NCI-H1436 (cell line): ENCODE measurements around the gene MSH3.
"Not testable (repeated sequence)": the region's sequence is repeated elsewhere in the genome, so short reads cannot be mapped to it uniquely, and the experiment has no call there.

Experiments used
- DNase-seq: peaks from one replicate; lab custom pipeline; 2025; lab: John Stamatoyannopoulos, UW

Gene MSH3

DNA sequence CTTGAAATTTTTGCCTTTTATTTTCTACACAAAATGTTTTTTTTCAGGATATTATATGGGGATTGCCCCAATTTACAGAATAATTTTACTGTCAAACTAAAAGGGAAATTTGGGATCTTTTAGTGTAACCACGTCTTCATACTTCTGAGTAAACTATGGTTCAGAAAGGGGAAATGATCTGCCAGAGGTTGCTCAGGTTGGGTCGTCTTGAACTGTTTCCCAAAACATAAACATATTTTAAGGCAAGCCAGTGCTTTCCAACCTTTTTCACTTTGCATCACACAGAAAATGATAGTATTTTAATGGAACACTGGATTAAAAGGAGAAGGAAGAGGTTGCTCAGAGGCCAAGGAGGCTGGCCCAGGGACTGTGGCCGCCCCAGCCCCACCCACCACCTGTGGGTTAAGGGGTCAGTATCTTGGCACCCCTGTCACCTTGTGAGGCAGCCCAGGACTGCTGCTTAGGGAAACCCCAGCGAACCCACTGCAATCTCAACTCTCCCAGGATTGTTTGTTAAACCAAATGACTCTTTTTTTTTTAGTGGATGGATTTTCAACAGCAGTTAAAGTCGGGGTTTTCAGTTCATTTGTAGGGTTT is 143.1 kb downstream of the MSH3 start:
- no peak for DNase-seq

DNA sequence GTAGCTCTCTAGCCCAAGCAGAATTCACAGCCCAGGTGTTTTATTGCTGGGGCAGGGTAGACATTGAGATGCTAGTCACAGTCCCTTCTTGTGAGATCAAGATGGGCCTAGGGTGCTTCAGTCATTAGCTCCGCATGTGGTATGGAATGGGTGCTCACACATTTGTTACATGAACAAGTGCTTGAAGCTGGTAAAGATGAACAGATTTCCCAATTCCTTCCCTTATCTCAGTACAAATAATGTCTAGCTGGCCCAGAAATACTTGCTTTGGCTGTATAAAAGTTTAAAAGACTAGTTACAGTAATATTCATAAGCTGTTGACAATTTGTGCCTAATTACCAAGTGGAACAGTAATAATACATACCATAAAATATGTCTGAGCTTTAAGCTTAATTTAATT is 143.7 kb downstream of the MSH3 start:
- DNase-seq = no peak

DNA sequence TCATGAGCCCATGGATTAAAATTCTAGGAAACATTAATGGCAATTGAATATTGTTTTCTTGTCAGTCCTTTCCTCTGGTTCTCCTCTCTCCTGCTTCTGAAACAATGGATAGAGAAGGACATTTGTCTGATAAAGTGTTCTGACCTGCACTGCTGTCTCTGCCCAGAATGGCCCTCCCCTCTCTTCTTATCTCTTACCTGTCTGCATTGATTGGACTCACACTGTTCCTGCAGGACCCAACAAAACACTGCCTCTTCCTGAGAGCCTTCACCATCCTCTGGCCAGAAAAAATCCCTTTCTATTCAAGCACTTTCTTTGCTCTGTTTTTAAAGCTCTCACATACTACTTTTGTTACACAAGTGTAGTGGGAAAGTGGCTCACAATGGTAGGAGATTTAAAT is 144.2 kb downstream of the MSH3 start:
- DNase-seq = no peak

DNA sequence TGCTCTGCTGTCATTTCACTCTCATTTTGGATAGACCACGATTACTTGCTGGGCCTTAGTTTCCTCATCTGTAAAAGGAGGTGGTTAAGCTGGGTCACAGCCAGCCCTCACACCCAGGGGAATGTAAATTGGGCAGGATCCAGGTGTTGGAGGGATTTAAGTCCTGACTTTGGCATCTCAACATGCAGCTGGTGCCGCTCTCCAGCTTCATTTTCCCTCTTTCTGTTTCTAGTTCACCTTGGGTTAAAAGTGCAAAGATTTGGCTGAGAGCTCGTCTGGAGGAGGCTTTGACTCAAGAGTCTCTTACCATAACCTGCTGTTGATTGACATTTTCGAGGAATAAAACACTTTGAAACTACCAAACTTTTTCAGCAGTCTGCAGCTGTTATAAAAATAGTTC is 144.6 kb downstream of the MSH3 start:
- DNase-seq = no peak

DNA sequence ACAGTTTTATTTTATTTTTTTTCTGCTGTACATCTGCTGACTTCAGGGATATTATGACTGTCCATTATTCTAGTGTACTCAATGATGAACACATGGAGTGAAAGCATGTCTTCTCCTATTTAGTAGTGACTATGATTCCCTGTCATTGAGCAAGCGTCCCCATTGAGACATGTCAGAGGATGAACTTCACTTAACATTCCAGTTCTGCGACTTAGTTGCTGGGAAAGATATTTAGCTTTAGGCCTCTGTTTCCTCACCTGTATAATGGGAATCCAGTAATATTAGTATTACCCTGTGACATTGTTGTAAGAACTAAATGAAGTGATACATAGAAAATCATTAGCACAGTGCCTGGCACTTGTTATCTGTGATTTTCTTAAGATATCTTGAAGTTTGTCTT is 145.1 kb downstream of the MSH3 start:
- no peak for DNase-seq

DNA sequence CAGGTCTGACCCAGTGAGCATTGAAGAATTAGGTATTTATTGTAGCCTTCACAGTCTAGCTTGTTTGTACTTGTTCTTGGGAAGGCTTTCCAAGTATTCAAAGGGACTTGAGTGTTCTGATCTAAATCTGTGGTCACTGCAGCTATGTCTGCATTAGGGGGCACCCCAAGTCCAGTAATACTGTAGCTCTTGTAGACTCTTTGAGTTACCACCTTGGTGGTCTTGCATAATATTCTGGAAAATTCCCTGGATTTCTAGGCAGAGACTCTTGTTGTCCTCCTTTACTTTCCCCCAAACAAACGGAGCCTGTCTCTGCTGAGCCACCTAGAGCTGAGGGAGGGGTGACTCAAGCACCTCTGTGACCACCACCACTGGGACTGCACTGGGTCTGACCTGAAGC is 149.9 kb downstream of the MSH3 start:
- no peak for DNase-seq

DNA sequence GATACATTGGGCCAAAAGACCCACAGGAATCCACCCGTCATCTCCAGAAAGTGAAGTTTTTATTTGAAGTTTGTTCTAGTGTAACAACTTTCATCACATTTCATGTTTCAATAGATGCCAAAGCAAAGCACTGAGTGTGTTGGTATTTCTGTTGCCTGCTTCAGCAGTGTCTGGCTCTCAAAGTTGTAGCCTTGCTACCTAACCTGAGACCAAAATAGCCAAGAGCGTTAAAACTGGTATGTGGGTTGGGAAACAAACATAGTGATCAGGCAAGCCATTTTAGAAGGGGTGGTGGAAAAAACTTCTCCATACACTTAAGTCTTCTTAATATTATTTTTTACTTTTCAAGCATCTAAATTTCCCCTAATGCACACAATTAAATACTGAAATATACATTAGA is 150.6 kb downstream of the MSH3 start:
- DNase-seq = no peak

DNA sequence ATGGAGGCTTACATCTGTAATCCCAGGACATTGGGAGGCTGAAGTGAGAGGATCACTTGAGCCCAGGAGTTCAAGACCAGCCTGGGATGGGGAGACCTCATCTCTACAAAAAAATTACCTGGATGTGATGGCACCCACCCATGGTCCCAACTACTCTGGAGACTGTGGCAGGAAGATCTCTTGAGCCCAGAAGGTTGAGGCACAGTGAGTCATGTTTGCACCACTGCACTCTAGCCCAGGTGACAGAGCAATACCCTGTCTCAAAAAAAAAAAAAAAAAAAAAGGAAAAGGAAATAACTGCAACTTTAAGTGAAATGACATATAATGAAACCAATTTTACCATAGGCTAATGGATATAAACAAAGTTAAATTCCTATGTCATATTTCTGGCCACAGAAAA is 152.5 kb downstream of the MSH3 start:
- DNase-seq = no peak

DNA sequence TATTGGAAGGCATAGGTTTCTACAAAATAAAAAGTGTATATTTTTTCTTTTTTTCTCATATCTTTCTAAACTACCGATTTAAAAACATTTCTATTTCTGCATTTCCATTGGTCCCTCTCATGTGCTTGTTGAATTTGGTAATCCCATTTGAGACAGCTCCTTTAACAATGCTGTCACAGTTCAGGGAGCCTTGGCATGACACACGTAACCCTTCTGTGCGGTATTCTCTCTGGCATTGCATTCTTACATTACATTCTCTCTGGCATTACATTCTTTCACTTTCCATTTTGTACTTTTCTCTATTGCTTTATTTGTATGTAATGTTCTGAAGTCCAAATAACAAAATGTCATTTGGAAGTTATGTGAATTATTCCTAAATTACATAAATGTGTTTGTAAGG is 155.0 kb downstream of the MSH3 start:
- no peak for DNase-seq

DNA sequence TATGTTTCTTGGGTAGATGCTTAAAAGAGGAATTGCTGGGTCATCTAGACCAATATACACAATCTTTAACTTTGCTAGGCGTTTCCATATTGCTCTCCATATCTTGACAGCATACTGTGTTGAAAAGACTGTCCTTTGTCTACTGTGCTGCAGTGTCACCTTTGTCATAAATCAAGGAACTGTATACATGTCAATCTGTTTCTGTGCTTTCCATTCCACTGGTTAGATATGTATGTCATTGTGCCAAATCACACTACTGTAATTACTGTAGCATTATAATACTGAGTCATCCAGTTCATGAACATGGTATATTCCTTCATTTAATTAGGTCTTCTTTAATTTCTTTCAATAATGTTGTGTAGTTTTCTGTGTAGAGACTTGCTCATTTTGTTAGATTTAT is 156.0 kb downstream of the MSH3 start:
- DNase-seq = no peak

DNA sequence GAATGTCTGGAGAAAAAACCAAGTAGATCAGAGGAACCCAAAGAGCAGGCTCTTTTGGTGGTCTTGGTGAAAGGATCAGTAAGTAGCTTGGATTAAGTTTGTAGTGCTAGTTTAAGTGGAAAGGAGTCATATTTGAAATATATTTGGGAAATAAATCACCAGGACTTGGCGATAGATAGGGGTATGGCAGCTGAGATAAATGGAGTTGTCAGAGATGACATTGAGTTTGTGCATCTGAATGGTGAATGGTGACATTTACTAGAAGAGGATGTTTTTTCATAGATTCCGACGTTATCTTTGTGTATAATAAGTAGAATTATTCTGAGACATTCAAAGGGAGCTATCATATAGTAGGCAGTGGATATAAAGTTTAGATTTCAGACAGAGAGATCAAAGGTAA is 162.1 kb downstream of the MSH3 start:
- DNase-seq = no peak

DNA sequence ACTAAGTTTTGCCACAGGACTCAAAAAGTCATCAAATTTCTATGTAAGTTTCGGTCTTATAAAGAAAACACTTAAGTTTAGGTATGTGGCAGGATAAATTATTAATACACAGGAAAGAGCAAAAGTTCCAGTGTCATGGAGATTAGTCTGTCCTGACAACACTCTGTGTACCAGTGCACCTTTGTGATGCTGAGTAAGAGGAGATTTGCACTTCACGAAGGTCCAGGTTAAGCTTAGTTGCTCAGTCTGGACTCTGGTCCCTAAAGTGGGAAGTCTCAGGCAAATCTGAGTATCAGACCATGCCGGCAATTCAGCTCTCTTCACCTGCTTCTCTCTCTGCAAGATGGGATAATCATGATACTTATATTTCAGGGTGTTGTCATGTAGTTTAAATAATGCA is 166.2 kb downstream of the MSH3 start:
- no peak for DNase-seq

DNA sequence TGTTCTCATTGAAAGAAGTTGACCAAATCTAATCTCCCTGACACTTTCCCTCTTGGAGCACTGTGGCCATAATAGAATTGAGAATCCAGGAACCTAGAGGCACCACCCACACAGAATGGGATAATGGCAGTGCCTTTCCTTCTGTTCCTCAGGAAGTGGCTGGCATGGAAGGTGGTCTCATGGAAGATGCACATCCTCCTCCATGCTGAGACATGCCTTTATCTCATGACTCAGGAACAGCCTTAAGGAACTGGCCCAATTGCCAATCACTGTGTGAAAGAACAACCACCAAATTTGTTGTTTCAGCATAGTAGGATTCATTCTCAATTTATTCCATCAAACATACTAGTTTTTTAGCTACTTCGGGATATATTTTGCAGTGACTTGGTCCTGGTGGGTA is 168.2 kb downstream of the MSH3 start:
- no peak for DNase-seq

DNA sequence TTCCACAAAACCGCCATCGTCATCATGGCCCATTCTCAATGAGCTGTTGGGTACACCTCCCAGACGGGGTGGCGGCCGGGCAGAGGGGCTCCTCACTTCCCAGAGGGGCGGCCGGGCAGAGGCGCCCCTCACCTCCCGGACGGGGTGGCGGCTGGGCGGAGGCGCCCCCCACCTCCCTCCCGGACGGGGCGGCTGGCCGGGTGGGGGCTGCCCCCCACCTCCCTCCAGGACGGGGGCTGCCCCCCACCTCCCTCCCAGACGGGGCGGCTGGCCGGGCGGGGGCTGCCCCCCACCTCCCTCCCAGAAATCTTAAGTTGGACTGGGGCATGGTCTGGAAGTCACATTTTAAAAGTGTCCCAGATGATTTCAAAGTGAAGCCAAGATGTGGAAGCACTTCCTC is 169.7 kb downstream of the MSH3 start:
- not testable (repeated sequence) for DNase-seq

DNA sequence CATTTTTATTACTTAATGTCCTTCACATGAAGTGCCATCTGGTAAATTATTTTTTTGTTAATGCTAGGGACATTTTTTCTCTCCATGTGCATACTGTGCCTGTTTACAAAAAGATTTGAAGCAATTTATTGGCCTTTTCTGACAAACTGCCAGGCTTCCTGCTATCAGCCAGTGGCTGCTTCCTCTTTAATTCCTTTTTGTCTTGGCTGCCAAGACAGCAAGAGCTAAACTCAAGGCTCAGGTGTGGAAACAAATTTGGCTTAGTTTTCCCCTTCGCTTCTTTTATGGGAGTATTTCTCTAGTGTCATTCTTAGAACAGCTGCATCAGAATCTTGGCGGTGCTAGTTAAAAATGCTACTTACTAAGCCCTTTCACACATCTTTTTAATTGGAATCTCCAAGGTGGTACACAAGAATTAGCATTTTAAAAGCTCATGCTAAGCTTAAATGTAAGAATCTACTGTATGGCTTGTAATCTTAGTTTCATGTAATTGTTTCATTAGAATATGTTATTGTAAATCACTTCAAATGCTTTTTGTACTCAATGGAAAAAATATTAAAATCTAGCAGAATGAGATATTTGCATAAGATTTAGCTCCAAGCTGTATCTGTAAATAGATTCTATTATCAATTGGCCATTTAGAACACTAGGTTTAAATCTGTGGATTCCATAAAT is 171.5 kb downstream of the MSH3 start:
- no peak for DNase-seq

DNA sequence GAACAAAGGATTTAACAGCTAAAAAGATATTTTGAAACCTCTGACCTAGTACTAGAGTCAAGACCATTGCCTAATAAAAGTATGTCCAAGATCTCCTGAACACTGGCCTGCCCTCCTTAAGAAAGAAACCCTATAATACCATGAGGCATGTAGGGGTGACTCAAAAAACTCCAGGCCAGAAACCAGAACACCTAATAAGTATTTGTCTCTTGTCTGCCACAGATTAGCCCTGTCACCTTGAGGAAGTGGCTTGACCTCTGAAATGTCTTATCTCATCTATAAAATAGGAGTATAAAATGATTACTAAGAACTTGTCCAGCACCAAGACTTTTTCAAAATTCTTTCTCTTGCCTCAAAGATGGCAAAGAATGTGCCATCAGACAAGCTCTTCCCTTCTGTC is 180.3 kb downstream of the MSH3 start:
- DNase-seq = no peak

DNA sequence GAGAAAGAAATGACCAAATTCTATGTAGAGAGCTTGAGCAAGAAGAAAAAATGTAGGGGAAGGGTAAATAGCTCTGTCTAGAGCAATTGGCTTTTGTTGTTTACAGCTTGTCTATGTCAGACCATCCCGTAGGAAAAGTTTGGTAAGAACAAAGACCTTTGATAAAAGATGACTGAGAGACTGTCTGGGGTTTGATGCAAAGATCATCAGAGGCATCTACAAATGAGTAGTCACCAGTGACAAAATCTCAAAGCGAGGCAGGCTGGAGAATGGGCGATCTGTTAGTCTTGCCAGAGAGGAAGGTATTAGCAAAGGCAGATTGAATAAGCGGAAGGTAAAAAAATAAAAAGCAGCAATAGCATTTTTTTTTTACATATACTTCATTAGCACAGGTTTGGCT is 180.7 kb downstream of the MSH3 start:
- DNase-seq = no peak

DNA sequence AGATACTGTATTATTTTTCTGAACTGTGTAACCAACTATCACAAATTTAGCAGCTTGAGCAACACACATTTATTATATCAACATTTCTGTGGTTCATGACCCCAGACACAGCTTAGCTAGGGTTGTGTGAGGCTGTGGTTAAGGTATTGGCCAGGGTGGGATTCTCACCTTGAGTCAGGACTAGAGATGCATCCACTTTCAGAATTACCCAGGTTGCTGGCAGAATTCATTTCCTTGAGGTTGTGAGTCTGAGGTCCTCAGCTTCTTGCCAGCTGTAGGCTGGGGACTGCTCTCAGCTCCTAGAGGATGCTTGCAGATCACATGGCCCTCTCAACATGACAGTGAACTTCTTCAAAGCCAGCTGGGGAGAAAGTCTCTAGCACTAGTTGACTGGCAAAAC is 183.2 kb downstream of the MSH3 start:
- no peak for DNase-seq

DNA sequence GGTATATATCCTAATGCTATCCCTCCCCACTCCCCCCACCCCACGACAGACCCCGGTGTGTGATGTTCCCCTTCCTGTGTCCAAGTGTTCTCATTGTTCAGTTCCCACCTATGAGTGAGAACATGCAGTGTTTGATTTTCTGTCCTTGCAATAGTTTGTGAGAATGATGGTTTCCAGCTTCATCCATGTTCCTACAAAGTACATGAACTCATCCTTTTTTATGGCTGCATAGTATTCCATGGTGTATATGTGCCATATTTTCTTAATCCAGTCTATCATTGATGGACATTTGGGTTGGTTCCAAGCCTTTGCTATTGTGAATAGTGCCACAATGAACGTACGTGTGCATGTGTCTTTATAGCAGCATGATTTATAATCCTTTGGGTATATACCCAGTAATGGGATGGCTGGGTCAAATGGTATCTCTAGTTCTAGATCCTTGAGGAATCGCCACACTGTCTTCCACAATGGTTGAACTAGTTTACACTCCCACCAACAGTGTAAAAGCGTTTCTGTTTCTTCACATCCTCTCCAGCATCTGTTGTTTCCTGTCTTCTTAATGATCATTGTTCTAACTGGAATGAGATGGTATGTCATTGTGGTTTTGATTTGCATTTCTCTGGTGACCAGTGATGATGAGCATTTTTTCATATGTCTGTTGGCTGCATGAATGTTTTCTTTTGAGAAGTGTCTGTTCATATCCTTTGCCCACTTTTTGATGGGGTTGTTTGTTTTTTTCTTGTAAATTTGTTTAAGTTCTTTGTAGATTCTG is 186.8 kb downstream of the MSH3 start:
- not testable (repeated sequence) for DNase-seq

DNA sequence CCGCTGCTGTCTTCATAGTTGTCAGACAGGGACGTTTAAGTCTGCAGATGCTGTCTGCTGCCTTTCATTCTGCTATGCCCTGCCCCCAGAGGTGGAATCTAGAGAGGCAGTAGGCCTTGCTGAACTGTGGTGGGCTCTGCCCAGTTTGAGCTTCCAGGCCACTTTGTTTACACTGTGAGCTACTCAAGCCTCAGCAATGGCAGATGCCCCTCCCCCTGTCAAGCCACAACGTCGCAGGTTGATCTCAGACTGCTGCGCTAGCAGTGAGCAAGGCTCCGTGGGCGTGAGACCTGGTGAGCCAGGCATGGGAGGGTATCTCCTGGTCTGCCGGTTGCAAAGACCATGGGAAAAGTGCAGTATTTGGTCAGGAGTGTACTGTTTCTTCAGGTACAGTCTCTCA is 192.0 kb downstream of the MSH3 start:
- not testable (repeated sequence) for DNase-seq

DNA sequence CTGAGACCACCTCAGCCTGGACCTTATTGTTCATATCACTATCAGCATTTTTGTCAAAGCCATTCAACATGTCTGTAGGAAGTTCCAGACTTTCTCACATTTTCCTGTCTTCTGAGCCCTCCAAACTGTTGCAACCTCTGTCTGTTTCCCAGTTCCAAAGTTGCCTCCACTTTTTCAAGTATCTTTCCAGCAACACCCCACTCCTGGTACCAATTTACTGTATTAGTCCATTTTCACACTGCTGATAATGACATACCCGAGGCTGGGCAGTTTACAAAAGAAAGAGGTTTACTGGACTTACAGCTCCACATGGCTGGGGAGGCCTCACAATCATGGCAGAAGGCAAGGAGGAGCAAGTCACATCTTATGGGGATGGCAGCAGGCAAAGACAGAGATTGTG is 195.7 kb downstream of the MSH3 start:
- DNase-seq = not testable (repeated sequence)

DNA sequence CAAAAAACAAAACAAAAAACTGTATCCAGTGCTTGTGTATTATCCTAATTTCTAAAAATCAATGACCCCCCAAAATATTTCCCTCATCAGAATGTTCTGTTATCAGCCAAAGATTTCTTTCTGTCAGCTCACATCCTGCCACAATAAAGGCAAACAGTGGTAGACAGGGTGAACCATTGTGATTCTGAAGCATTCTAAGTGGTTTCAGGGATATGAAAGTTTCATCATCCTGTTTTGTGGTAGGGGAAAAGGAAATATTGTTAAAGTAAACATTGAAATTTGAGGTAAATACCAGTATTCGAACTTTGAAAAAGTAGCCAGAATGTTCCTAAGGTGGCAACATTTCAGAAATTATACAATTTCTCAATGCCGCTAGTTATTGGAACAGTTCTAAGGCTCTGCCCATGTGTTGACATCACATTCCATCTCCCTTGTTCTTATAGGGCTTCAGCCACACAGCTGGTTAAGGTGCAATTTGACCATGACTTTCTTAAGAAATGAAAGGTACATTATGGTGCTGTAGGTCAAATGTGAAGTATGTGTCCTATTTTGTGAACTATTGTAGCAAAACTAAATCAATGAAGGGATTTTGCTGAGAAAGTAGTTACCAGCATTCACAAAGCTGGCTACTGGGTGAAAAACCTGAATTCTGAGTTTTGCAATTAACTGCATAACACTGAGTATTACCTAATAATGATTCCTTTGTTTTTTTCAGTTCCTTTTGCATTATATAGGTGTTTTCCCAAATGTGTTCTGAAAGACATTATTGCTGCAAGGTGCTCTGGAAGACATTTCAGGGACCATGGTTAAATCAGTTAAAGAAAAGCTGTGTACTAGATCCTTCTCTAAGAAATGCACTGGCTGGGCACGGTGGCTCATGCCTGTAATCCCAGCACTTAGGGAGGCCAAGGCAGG is 198.1 kb downstream of the MSH3 start:
- DNase-seq = no peak
